Ectodermal cell (in vitro differentiated cells): ENCODE data around the gene CTSF.

Experiments
- H3K27ac ChIP-seq: 2 replicates; pipeline ENCODE4 v1.7.0; 2013; ENCODE audit warnings: mild to moderate bottlenecking, low read depth, low read length; ENCODE audit not compliant: insufficient read depth, poor library complexity, severe bottlenecking
- H3K27me3 ChIP-seq: 2 replicates; pipeline ENCODE4 v1.7.0; 2013; ENCODE audit warnings: mild to moderate bottlenecking, low read length; ENCODE audit not compliant: insufficient read depth, control insufficient read depth, poor library complexity, severe bottlenecking
- H3K36me3 ChIP-seq: one replicate; pipeline ENCODE4 v1.7.0; 2013; ENCODE audit warnings: low read length; ENCODE audit not compliant: control insufficient read depth, insufficient read depth
- H3K4me1 ChIP-seq: one replicate; pipeline ENCODE4 v1.7.0; 2013; ENCODE audit warnings: low read length; ENCODE audit not compliant: control insufficient read depth, insufficient read depth
- H3K4me3 ChIP-seq: 2 replicates; pipeline ENCODE4 v1.7.0; 2013; ENCODE audit warnings: low read depth, low read length, control low read depth; ENCODE audit not compliant: insufficient read depth
- H3K9me3 ChIP-seq: 2 replicates; pipeline ENCODE4 v1.7.0; 2013; ENCODE audit warnings: mild to moderate bottlenecking, low read length, moderate library complexity; ENCODE audit not compliant: control insufficient read depth
- WGBS, 2 experiments: methylation state at CpG; one replicate each; pipeline ENCODE4 v1.1.7; 2013; ENCODE audit warnings: missing lambda C conversion rate in 2 of 2; 5-methylcytosine and 5-hydroxymethylcytosine counted together

Gene CTSF

GRCh38 chr11:66567787-66568123, 651 bp downstream of the CTSF start:
- H3K27me3 ChIP-seq = peaks cover 6% of the 10 kb centered on the region
- no peaks in the 10 kb centered on the region for H3K9me3 ChIP-seq
- H3K36me3 ChIP-seq = no peaks in the 10 kb centered on the region
- peak overlapping the region; percentile 25 for H3K4me3 ChIP-seq
- no peaks in the 10 kb centered on the region for H3K4me1 ChIP-seq
- H3K27ac ChIP-seq = no peak overlapping the region
- WGBS, 2 experiments = 82 to 85% methylated on average over 15 of the region's 15 CpGs

GRCh38 chr11:66566221-66566620, 2.2 kb downstream of the CTSF start:
- Histone ChIP-seq H3K9me3 (no peaks in the 10 kb centered on the region), H3K27ac (no peak overlapping the region), H3K4me3 (no peak overlapping the region), H3K27me3 (peaks cover 6% of the 10 kb centered on the region), H3K36me3 (no peaks in the 10 kb centered on the region), H3K4me1 (no peaks in the 10 kb centered on the region)
- WGBS, 2 experiments = 94 to 97% methylated on average over 8 of the region's 8 CpGs

- H3K9me3 ChIP-seq = no peaks in the 10 kb centered on the region
- H3K36me3 ChIP-seq = peaks cover 7% of the 10 kb centered on the region
- H3K27ac ChIP-seq = no peak overlapping the region
- no peaks in the 10 kb centered on the region for H3K4me1 ChIP-seq
- H3K27me3 ChIP-seq = peaks cover 6% of the 10 kb centered on the region
- WGBS, 2 experiments = 91 to 92% methylated on average over 5 of the region's 5 CpGs
- no peak overlapping the region for H3K4me3 ChIP-seq
These were observed 3.4 kb downstream of the CTSF start for GRCh38 chr11:66564984-66565383.

- H3K36me3 ChIP-seq = peaks cover 7% of the 10 kb centered on the region
- 94% methylated on average over 14 of the region's 14 CpGs for WGBS, 2 experiments
- H3K9me3 ChIP-seq = no peaks in the 10 kb centered on the region
These were observed 3.9 kb downstream of the CTSF start for GRCh38 chr11:66564538-66564937.

GRCh38 chr11:66563832-66564231, 4.6 kb downstream of the CTSF start:
- no peak overlapping the region for H3K4me3 ChIP-seq
- peaks cover 6% of the 10 kb centered on the region for H3K27me3 ChIP-seq
- H3K36me3 ChIP-seq = peaks cover 8% of the 10 kb centered on the region
- H3K27ac ChIP-seq = no peak overlapping the region
- no peaks in the 10 kb centered on the region for H3K9me3 ChIP-seq
- WGBS, 2 experiments = 94 to 96% methylated on average over 10 of the region's 10 CpGs
- H3K4me1 ChIP-seq = no peaks in the 10 kb centered on the region

More at GRCh38 chr11:66564538-66564937, 3.9 kb downstream of the CTSF start:
- H3K27ac ChIP-seq = no peak overlapping the region
- no peak overlapping the region for H3K4me3 ChIP-seq
- H3K4me1 ChIP-seq = no peaks in the 10 kb centered on the region
- peaks cover 6% of the 10 kb centered on the region for H3K27me3 ChIP-seq

GRCh38 chr11:66562907-66563583, 5.4 kb downstream of the CTSF start:
- no peak overlapping the region for H3K4me3 ChIP-seq
- peaks cover 6% of the 10 kb centered on the region for H3K27me3 ChIP-seq
- H3K36me3 ChIP-seq = peaks cover 14% of the 10 kb centered on the region
- WGBS, 2 experiments = 94 to 95% methylated on average over 20 of the region's 20 CpGs
- H3K4me1 ChIP-seq = no peaks in the 10 kb centered on the region
- no peaks in the 10 kb centered on the region for H3K9me3 ChIP-seq
- H3K27ac ChIP-seq = no peak overlapping the region

GRCh38 chr11:66562275-66562674, 6.1 kb downstream of the CTSF start:
- Histone ChIP-seq H3K27me3 (peaks cover under 1% of the 10 kb centered on the region), H3K36me3 (peaks cover 17% of the 10 kb centered on the region), H3K4me1 (no peaks in the 10 kb centered on the region), H3K9me3 (no peaks in the 10 kb centered on the region), H3K4me3 (no peak overlapping the region), H3K27ac (no peak overlapping the region)
- WGBS, 2 experiments = 93 to 98% methylated on average over 2 of the region's 2 CpGs

GRCh38 chr11:66561975-66562248, 6.5 kb downstream of the CTSF start:
- Histone ChIP-seq H3K9me3 (no peaks in the 10 kb centered on the region), H3K36me3 (peaks cover 17% of the 10 kb centered on the region), H3K27ac (no peak overlapping the region), H3K27me3 (no peaks in the 10 kb centered on the region), H3K4me3 (no peak overlapping the region), H3K4me1 (no peaks in the 10 kb centered on the region)
- 96% methylated on average over 9 of the region's 9 CpGs for WGBS, 2 experiments

- WGBS, 2 experiments = 94% methylated on average over 14 of the region's 14 CpGs
- Histone ChIP-seq H3K4me1 (no peaks in the 10 kb centered on the region), H3K27ac (no peak overlapping the region), H3K27me3 (no peaks in the 10 kb centered on the region), H3K4me3 (no peak overlapping the region), H3K36me3 (peaks cover 17% of the 10 kb centered on the region), H3K9me3 (no peaks in the 10 kb centered on the region)
These were observed 7.0 kb downstream of the CTSF start for GRCh38 chr11:66561178-66561974.

- H3K9me3 ChIP-seq = no peaks in the 10 kb centered on the region
- H3K36me3 ChIP-seq = peaks cover 17% of the 10 kb centered on the region
- H3K27ac ChIP-seq = no peak overlapping the region
- no peaks in the 10 kb centered on the region for H3K4me1 ChIP-seq
- H3K27me3 ChIP-seq = no peaks in the 10 kb centered on the region
- WGBS, 2 experiments = 92% methylated on average over 27 of the region's 27 CpGs
- H3K4me3 ChIP-seq = no peak overlapping the region
These were observed 8.3 kb downstream of the CTSF start for GRCh38 chr11:66559866-66560676.
